A673 (cell line): Measurements from ENCODE around the gene AMBRA1. TPM values are rescaled to one million over a fixed set of nuclear protein-coding genes. Genes with fewer than 3 reads are reported as not detected.

Experiments used
- BruUV-seq: library from RNA; stranded (reverse); fragments of 400-500 nt; replicated peaks from 2 replicates; lab custom pipeline; 2021; lab: Mats Ljungman, UMichigan
- CTCF ChIA-PET: fragments of 300-600 bp; sonication (Branson Sonifier 250); formaldehyde crosslinking; loops from one replicate; lab custom pipeline; 2022; ENCODE audit warnings: antibody characterized with exemption; lab: Charles Lee
- POLR2A ChIA-PET: fragments of 300-600 bp; sonication (Branson Sonifier 250); formaldehyde crosslinking; loops from one replicate; lab custom pipeline; 2022; ENCODE audit warnings: antibody characterized with exemption; ENCODE audit not compliant: low non-redundant PET; lab: Charles Lee
- DNase-seq: peaks from one replicate; pipeline ENCODE4 v3.0.0-alpha.2; 2015; ENCODE audit warnings: low spot score
- H3K27ac ChIP-seq: fragments of 200-600 bp; sonication (generic); 2 replicates; pipeline ENCODE4 v1.5.1; 2016; ENCODE audit warnings: mixed run types, low read depth, mild to moderate bottlenecking, mixed read lengths, antibody characterized with exemption, low read length; ENCODE audit not compliant: poor library complexity, severe bottlenecking
- H3K27me3 ChIP-seq: fragments of 200-600 bp; sonication (generic); replicated peaks from 2 replicates; pipeline ENCODE4 v1.6.1; 2017; ENCODE audit warnings: mixed run types, low read depth, mild to moderate bottlenecking, mixed read lengths, antibody characterized with exemption, low read length; ENCODE audit not compliant: insufficient read depth, poor library complexity
- H3K36me3 ChIP-seq: fragments of 200-600 bp; sonication (generic); 2 replicates; pipeline ENCODE4 v1.6.1; 2016; ENCODE audit warnings: mixed run types, mild to moderate bottlenecking, mixed read lengths, antibody characterized with exemption, low read length; ENCODE audit not compliant: insufficient read depth, poor library complexity, severe bottlenecking
- H3K4me1 ChIP-seq: fragments of 200-600 bp; sonication (generic); 2 replicates; pipeline ENCODE4 v1.6.1; 2017; ENCODE audit warnings: mixed run types, mild to moderate bottlenecking, mixed read lengths, antibody characterized with exemption, low read length; ENCODE audit not compliant: insufficient read depth, poor library complexity, severe bottlenecking
- H3K4me3 ChIP-seq: fragments of 200-600 bp; sonication (generic); 2 replicates; pipeline ENCODE4 v1.5.1; 2016; ENCODE audit warnings: low read depth, mixed run types, mild to moderate bottlenecking, mixed read lengths, low read length; ENCODE audit not compliant: poor library complexity, severe bottlenecking
- H3K9me3 ChIP-seq: fragments of 200-600 bp; sonication (generic); 2 replicates; pipeline ENCODE4 v1.6.1; 2016; ENCODE audit warnings: mixed run types, low read depth, mild to moderate bottlenecking, mixed read lengths, antibody characterized with exemption, low read length; ENCODE audit not compliant: poor library complexity, severe bottlenecking
- CTCF ChIP-seq: fragments of 300-800, 200-600 bp; sonication (generic); conservative IDR thresholded peaks from 2 replicates; pipeline ENCODE4 v1.5.1; 2017; ENCODE audit warnings: low read depth, mild to moderate bottlenecking, antibody characterized with exemption, low read length, moderate library complexity, mixed read lengths
- EZH2 ChIP-seq: fragments of 200-600 bp; sonication (generic); IDR thresholded peaks from 2 replicates; pipeline ENCODE4 v1.6.1; 2017; ENCODE audit warnings: borderline replicate concordance, low read depth, mild to moderate bottlenecking, mixed read lengths, antibody characterized with exemption, low read length; ENCODE audit not compliant: poor library complexity, severe bottlenecking
- intact Hi-C: fragments of 100-400 bp; cut with micrococcal nuclease; formaldehyde crosslinking; loops from one replicate; pipeline ENCODE4 v1.10.0; 2022; ENCODE audit not compliant: unreplicated experiment
- total RNA-seq: library from RNA; stranded (reverse); gene quantifications from 2 replicates; pipeline ENCODE4 v1.2.3, GENCODE V29; 2021

The AMBRA1 gene
- total RNA-seq, 1 experiment from 2014 or later = 78.1 TPM

GRCh38 chr11:46356924-46357482, 236.8 kb downstream of the AMBRA1 start:
- TF ChIP-seq EZH2 (no peak), CTCF (no peak)
- Histone ChIP-seq H3K27me3 (no peaks in the 10 kb centered on the region), H3K27ac (peak overlapping the region; percentile 15), H3K36me3 (peaks cover 9% of the 10 kb centered on the region), H3K4me3 (no peak overlapping the region), H3K4me1 (peaks cover 45% of the 10 kb centered on the region), H3K9me3 (no peaks in the 10 kb centered on the region)
- POLR2A ChIA-PET = interaction anchor here (0.7 kb wide), 1 partner anchor 9 kb away, joined by 3 read pairs; no protein-coding TSS in a partner anchor
- CTCF ChIA-PET = interaction anchor here (0.7 to 1.5 kb wide), 2 partner anchors 10 to 12 kb away, joined by 3 to 5 read pairs; partner anchors contain the start of gene DGKZ
- intact Hi-C loops = no loop called here
- DNase-seq = peak; percentile 53
- BruUV-seq = no TSS peak

GRCh38 chr11:46353698-46354097, 240.1 kb downstream of the AMBRA1 start:
- Histone ChIP-seq H3K4me1 (peaks cover 54% of the 10 kb centered on the region), H3K4me3 (no peak overlapping the region), H3K9me3 (no peaks in the 10 kb centered on the region), H3K27me3 (no peaks in the 10 kb centered on the region), H3K27ac (peak overlapping the region; percentile 45), H3K36me3 (peaks cover 9% of the 10 kb centered on the region)
- TF ChIP-seq CTCF (no peak), EZH2 (no peak)
- intact Hi-C loops = no loop called here
- DNase-seq = peak; percentile 88
- ChIA-PET CTCF (interaction anchor here (1.3 kb wide), 1 partner anchor 35 kb away, joined by 4 read pairs; no protein-coding TSS in a partner anchor), POLR2A (interaction anchor here (0.6 kb wide), 1 partner anchor 112 kb away, joined by 10 read pairs; no protein-coding TSS in a partner anchor)
- BruUV-seq = no TSS peak

DNA sequence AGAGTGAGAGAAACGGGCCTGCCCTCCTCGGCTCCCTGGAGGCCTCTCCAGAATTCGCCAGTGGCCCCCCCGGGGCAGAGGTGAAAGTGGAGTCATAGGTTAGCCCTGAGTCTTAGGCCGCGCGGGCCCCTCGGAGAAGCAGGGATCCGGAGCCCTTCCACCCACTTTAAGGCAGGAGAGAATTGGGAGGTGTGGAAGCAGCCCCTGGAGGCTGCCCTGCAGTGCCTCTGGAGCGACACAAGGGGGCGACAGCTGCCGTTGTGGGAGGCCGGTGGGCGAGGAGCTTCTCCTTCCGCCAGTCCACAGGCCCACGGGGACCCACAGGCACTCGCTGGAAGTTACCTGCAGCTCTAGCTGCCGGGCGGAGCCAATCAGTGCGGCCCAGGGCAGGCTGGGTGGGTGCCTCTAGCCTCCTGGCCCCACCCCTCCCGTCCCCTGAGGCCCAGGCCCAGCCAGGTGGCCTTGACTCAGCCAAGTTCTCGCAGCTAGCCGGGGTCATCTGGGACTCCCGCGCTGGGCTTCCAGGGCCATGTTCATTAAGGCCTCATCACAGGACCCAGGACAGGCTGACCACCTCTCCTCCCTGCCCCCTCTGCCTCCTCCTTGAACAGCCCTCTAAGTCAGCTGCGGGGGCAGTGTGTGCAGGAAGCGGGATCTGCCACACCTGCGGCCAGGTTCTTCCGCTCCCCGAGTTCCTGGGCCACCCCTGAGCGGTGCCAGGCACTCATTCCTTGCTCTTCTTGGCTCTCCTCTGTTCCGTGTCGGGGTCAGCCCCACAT, 241.6 kb downstream of the AMBRA1 start:
- DNase-seq = peak; percentile 88
- Histone ChIP-seq H3K27ac (peak overlapping the region; percentile 45), H3K4me3 (no peak overlapping the region), H3K4me1 (peaks cover 59% of the 10 kb centered on the region), H3K36me3 (peaks cover 9% of the 10 kb centered on the region), H3K27me3 (no peaks in the 10 kb centered on the region), H3K9me3 (no peaks in the 10 kb centered on the region)
- ChIA-PET CTCF (interaction anchor here (0.6 to 2.8 kb wide), 19 partner anchors 8 to 349 kb away, joined by 3 to 27 read pairs (median 5); partner anchors contain the start of genes ARHGAP1, CHRM4 and ZNF408), POLR2A (interaction anchor here (1.0 kb wide), 1 partner anchor 9 kb away, joined by 3 read pairs; no protein-coding TSS in a partner anchor)
- BruUV-seq = no TSS peak
- intact Hi-C loops = no loop called here
- no peak for TF ChIP-seq EZH2
- peak; percentile 100 for TF ChIP-seq CTCF
